Measurements from ENCODE around the gene STARD13.

STARD13 gene

DNA sequence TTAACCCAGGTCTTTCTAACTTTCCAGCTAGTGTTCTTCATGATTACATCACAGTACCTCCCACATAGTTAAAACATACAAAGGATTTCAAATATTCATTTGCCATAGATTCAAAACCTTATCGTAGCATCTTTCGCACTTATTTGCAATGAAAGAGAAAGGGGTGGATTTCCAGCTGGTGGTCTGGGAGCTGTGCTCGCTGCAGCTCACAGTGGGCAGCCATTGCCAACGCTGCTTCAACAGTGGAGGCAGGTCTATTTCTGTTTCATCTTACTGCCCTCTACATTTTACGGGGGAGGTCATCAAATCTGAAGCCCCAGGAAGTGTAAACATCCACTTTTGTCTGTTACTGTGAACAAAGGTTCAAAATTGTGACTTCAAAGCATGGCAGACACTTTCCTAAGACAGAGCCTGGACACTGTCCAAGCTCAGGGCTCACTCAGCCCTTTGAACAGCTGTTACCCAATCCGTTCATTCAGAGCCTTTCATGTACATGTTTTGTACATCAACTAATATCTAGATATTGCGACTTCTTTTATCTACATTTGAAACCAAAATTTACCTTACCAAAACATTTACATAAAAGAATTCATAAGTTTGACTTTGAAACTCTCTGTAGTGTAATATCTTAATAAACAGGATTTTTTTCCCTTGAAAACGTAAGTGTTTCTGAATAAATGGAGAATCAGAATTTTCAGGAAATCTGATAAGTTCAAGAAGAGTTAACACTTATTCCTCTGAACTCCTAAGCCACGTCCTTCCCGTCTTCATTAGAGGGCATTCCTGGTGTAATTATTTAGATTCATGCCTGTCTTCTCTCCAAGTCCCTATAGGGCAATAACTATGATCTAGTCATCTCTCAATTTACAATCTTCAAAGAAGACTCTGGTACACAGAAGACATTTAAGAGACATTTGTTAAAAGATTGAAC lies 25.1 kb downstream of the STARD13 start:
- peaks cover 31% of the 10 kb centered on the region for H3K4me1 Mint-ChIP-seq
- H3K4me3 Mint-ChIP-seq: no peak overlapping the region

DNA sequence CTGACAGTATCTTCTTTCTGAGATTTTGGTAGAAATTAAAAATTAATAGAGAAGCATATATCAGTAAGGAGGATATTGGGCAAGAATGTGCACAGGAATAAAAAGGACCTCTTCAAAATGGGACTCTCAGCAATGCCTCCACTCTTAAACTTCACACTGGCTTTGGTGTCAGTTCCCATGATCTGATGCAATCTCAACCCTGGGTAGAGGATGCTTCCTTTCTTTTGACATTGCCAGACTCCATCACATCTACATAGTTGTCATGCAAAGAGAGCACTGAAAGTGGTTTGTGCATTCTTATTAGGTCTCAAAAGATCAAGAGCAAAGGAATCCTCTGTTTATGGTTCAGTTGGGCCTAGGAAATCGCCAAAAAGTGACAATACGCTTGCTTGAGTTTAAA lies 26.3 kb downstream of the STARD13 start:
- Mint-ChIP-seq H3K9me3 (no peaks in the 10 kb centered on the region), H3K27ac (no peak overlapping the region), H3K4me3 (no peak overlapping the region), H3K4me1 (peaks cover 24% of the 10 kb centered on the region), H3K36me3 (ENCODE audit: low read depth) (no peaks in the 10 kb centered on the region), H3K27me3 (ENCODE audit: low read depth, poor library complexity) (no peaks in the 10 kb centered on the region)
- TF ChIP-seq, protein P1, sequence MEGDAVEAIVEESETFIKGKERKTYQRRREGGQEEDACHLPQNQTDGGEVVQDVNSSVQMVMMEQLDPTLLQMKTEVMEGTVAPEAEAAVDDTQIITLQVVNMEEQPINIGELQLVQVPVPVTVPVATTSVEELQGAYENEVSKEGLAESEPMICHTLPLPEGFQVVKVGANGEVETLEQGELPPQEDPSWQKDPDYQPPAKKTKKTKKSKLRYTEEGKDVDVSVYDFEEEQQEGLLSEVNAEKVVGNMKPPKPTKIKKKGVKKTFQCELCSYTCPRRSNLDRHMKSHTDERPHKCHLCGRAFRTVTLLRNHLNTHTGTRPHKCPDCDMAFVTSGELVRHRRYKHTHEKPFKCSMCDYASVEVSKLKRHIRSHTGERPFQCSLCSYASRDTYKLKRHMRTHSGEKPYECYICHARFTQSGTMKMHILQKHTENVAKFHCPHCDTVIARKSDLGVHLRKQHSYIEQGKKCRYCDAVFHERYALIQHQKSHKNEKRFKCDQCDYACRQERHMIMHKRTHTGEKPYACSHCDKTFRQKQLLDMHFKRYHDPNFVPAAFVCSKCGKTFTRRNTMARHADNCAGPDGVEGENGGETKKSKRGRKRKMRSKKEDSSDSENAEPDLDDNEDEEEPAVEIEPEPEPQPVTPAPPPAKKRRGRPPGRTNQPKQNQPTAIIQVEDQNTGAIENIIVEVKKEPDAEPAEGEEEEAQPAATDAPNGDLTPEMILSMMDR (IDR thresholded peaks at IDR 0.05): no peak
- no peak for DNase-seq

More for the DNA sequence above, 25.1 kb downstream of the STARD13 start:
- DNase-seq: no peak
- Mint-ChIP-seq H3K27ac (peak overlapping the region; percentile 19), H3K9me3 (no peaks in the 10 kb centered on the region), H3K27me3 (ENCODE audit: low read depth, poor library complexity) (peaks cover 4% of the 10 kb centered on the region), H3K36me3 (ENCODE audit: low read depth) (no peaks in the 10 kb centered on the region)
- TF ChIP-seq, protein P1 (IDR thresholded peaks at IDR 0.05): no peak

- Mint-ChIP-seq H3K4me3 (no peak overlapping the region), H3K27ac (no peak overlapping the region), H3K36me3 (ENCODE audit: low read depth) (no peaks in the 10 kb centered on the region), H3K27me3 (ENCODE audit: low read depth, poor library complexity) (peaks cover under 1% of the 10 kb centered on the region), H3K4me1 (peaks cover 22% of the 10 kb centered on the region), H3K9me3 (no peaks in the 10 kb centered on the region)
- DNase-seq: no peak
- TF ChIP-seq, protein P1 (IDR thresholded peaks at IDR 0.05): no peak
These were observed 26.8 kb downstream of the STARD13 start for GRCh38 chr13:33258808-33259193.

- peaks cover 2% of the 10 kb centered on the region for H3K27me3 Mint-ChIP-seq (ENCODE audit: low read depth, poor library complexity)
- H3K9me3 Mint-ChIP-seq: no peaks in the 10 kb centered on the region
- H3K4me3 Mint-ChIP-seq: no peak overlapping the region
- TF ChIP-seq, protein P1 (IDR thresholded peaks at IDR 0.05): no peak
- no peak overlapping the region for H3K27ac Mint-ChIP-seq
- H3K4me1 Mint-ChIP-seq: peaks cover 22% of the 10 kb centered on the region
- no peaks in the 10 kb centered on the region for H3K36me3 Mint-ChIP-seq (ENCODE audit: low read depth)
- no peak for DNase-seq
These were observed 27.4 kb downstream of the STARD13 start for GRCh38 chr13:33257841-33258807.

DNA sequence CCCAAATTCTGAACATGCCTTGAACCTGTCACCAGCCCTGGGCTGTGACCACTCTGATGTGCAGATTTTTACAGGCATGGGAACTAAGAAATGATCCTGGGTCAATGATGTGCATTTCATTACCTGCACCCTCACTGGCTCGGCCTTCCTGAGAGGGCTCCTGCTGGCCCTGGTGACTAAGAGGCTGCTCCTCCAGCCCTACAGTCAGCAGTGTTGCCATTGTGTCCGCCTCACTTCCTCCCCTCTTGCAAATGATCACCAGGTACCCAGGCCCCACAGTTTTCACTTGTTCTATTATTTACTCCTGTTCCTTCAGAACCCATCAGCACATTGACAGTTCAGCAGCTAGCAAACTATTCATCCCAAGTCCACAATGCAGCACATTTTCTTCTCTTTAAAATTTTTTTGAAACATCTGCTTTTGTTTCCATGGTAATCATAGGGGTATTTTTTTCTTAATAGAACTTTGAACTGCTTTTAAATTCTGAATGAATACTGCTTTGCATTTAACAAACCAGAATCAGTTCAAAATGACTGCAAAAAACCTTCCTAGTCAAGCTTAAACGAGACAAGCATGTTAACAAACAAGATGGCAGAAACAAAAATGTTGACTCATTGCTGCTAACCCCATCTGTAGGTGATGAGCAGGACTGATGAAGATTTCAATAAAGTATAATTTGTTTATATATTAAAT lies 29.3 kb downstream of the STARD13 start:
- Mint-ChIP-seq H3K4me1 (peaks cover 13% of the 10 kb centered on the region), H3K4me3 (no peak overlapping the region), H3K36me3 (ENCODE audit: low read depth) (no peaks in the 10 kb centered on the region), H3K27ac (no peak overlapping the region), H3K27me3 (ENCODE audit: low read depth, poor library complexity) (peaks cover 2% of the 10 kb centered on the region), H3K9me3 (no peaks in the 10 kb centered on the region)
- TF ChIP-seq, protein P1 (IDR thresholded peaks at IDR 0.05): no peak
- DNase-seq: no peak

All from nephron progenitor cell (in vitro differentiated cells).